HG03097 (cell line): ENCODE data around the gene TKTL1.
"Not testable (repeated sequence)": the region's sequence is repeated elsewhere in the genome, so short reads cannot be mapped to it uniquely, and the experiment has no call there.

Source experiments
- ATAC-seq: cut with Tn5 transposase; IDR thresholded peaks from one replicate; pipeline ENCODE4 v1.9.1; 2021; ENCODE audit not compliant: unreplicated experiment, low FRiP score

Gene TKTL1, protein sequence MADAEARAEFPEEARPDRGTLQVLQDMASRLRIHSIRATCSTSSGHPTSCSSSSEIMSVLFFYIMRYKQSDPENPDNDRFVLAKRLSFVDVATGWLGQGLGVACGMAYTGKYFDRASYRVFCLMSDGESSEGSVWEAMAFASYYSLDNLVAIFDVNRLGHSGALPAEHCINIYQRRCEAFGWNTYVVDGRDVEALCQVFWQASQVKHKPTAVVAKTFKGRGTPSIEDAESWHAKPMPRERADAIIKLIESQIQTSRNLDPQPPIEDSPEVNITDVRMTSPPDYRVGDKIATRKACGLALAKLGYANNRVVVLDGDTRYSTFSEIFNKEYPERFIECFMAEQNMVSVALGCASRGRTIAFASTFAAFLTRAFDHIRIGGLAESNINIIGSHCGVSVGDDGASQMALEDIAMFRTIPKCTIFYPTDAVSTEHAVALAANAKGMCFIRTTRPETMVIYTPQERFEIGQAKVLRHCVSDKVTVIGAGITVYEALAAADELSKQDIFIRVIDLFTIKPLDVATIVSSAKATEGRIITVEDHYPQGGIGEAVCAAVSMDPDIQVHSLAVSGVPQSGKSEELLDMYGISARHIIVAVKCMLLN

GRCh38 chrX:154295664-154296310 lies at the start of gene TKTL1:
Gene TKTL1 (plus strand): TSS chrX:154295795. CDS start chrX:154295860, 65 bp downstream.
- ATAC-seq: no peak

GRCh38 chrX:154247377-154248045 lies 48.1 kb upstream of the TKTL1 start:
- ATAC-seq: not testable (repeated sequence)

DNA sequence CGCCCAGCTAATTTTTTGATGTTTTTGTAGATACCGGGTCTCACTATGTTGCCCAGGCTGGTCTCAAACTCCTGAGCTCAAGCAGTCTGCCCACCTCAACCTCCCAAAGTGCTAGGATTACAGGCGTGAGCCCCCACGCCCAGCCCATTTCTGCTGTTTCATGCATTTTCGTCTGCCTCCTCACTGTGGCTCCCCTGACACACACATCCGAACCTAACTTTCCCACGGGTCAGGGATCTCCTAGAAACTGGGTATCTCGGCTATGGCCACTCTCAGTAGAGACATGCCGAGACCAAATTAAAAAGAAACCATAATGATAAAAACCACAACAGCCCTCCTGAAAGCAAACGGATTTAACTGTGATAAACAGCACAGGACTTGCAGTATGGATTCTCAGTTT lies 47.5 kb upstream of the TKTL1 start:
- ATAC-seq: not testable (repeated sequence)

- ATAC-seq: not testable (repeated sequence)
These were observed 38.3 kb upstream of the TKTL1 start, which contains the start of gene OPN1MW3 for GRCh38 chrX:154257282-154257681. Gene OPN1MW3 (plus strand): TSS chrX:154257582. CDS start chrX:154257620, 38 bp downstream.

- ATAC-seq: not testable (repeated sequence)
These were observed 36.9 kb upstream of the TKTL1 start for GRCh38 chrX:154258711-154259110.

DNA sequence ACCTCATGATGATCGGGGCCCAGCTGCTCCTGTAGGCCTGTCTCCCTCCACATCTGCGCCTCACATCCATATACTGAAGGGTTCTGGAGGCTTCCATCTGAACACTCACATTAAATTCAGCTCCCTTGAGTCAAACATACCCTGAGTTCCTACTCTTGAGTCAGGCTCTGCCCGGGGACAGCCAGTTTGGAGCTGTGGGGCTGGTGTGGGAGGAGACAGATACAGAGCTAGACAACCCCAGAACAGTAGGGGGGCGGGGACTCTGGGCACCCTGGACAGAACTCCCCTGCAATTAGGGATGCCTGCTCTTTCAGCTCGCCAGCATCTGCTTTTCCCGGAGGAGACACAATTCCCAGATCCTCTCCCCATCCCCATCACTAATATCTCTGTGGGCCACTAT lies 32.5 kb upstream of the TKTL1 start:
- ATAC-seq: not testable (repeated sequence)

- ATAC-seq: not testable (repeated sequence)
These were observed 26.4 kb upstream of the TKTL1 start for GRCh38 chrX:154269245-154269644.

DNA sequence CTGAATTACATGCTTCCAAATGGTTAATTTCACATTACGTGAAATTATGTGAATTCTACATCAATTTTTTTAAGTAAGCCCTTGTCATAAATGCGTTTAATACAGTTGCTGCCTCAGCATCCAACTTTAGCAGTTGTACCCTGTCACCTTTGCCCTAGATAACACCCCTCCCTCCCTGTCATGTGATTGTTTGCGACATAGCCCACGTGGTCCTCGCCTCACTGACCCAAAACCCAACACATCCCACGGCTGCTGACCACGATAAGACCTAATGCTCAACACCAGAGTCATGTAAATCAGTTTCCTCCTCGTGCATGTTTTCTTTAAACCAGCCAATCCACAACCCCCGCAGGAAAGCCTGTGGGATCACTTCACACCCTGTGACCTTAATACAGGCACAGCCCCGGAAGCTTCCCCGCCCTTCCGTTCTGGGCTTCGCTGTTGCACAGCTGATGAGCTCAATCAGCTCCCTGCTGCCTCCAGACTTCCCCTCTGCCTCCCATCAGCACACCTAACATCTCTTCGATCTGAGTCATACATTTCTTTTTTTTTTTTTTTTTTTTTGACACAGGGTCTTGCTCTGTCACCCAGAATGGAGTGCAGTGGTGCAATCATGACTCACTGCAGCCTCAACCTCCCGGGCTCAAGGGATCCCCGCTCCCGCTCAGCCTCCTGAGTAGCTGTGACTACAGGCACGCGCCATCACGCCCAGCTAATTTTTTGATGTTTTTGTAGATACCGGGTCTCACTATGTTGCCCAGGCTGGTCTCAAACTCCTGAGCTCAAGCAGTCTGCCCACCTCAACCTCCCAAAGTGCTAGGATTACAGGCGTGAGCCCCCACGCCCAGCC lies 10.9 kb upstream of the TKTL1 start:
- not testable (repeated sequence) for ATAC-seq

- ATAC-seq: not testable (repeated sequence)
These were observed 9.2 kb upstream of the TKTL1 start for GRCh38 chrX:154286406-154286805.

GRCh38 chrX:154294791-154295574 lies 612 bp upstream of the TKTL1 start, which contains the start of gene TEX28:
Gene TEX28 (minus strand): TSS chrX:154295124. CDS start chrX:154292117, 3,007 bp downstream.
- ATAC-seq: no peak

DNA sequence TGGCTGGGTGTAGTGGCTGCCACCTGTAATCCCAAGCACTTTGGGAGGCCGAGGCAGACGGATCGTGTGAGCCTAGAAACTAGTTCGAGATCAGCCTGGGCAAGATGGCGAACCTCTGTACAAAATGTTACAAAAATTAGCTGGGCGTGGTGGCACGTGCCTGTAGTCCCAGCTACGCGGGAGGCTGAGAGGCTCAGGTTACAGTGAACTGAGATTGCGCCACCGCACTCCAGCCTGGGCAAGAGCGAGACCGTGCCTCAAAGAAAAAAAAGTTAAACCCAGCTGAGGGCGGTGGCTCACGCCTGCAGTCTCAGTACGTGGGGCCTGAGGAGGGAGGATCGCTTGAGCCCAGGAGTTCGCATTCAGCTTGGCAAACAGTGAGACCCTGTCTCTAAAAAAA lies 1.1 kb downstream of the TKTL1 start:
- ATAC-seq: no peak

DNA sequence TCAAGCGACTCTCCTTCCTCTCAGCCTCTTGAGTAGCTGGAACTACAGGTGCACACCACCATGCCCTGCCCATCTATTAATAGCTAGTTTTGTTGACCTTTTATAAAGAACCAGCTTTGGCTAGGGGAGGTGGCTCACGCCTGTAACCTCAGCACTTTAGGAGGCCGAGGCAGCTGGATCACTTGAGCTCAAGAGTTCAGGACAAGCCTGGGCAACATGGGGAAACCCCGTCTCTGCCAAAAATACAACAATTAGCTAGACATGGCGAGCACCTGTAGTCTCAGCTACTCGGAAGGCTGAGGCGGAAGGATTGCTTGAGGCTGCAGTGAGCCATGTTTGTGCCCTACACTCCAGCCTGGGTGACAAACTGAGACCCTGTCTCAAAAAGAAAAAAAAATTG lies 2.7 kb downstream of the TKTL1 start:
- ATAC-seq: no peak

DNA sequence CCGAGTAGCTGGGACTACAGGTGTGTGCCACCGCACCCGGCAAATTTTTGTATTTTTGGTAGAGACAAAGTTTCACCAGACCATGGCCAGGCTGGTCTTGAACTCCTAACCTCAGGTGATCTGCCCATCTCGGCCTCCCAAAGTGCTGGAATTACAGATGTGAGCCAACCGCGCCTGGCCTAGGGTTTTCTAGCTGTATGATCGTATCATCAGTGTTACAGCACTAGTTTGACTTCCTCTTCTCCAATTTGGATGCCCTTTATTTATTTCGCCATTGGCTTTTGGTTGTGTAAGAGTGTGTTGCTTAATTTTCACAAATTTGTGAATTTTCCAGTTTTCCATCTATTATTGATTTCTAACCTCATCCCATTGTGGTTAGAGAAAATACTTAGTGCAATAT lies 5.2 kb downstream of the TKTL1 start:
- no peak for ATAC-seq

GRCh38 chrX:154302998-154303397 lies 7.4 kb downstream of the TKTL1 start:
- ATAC-seq: not testable (repeated sequence)

DNA sequence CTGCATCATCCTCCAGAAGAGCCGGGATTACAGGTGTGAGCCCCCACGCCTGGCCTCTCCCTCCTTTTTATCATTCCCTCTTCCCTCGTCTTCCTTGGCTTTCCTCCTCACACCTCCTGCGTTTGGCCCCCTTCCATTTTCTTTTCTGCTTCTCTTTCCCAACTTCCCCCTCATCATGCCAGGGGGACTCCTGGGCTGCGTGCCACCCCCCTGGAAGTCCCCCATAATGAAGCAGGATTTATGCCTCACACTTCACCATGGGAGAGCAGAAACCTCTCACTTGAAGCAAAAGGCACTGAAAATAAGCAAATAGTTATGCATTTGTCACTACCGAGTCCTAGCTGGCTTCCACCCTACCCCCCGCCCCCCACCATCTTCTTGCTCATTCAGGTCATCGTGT lies 7.9 kb downstream of the TKTL1 start:
- no peak for ATAC-seq

- no peak for ATAC-seq
These were observed 9.3 kb downstream of the TKTL1 start for GRCh38 chrX:154304846-154305245.

- ATAC-seq: no peak
These were observed 10.1 kb downstream of the TKTL1 start for GRCh38 chrX:154305541-154306205.

GRCh38 chrX:154307202-154307601 lies 11.6 kb downstream of the TKTL1 start:
- ATAC-seq: no peak
